H1 (cell line): ENCODE data around the gene RNF146. TPM values are rescaled to one million over a fixed set of nuclear protein-coding genes. Genes with fewer than 3 reads are reported as not detected.

ENCODE experiments used
- CTCF ChIA-PET: fragments of 300-600 bp; sonication (Branson Sonifier 250); formaldehyde crosslinking; loops from one replicate; lab custom pipeline; 2021; ENCODE audit not compliant: partially characterized antibody; lab: Charles Lee
- POLR2A ChIA-PET: fragments of 300-600 bp; sonication (Branson Sonifier 250); formaldehyde crosslinking; loops from one replicate; lab custom pipeline; 2021; ENCODE audit warnings: inconsistent platforms; ENCODE audit not compliant: partially characterized antibody; lab: Charles Lee
- DNase-seq, 2 experiments: peaks; one replicate each; pipeline versions ENCODE4 v3.0.0 to v3.0.0-alpha.2; 2010 to 2022; ENCODE audit warnings: low spot score in 2 of 2, low read depth in 1 of 2, mixed read lengths in 1 of 2
- FAIRE-seq: peaks from 2 replicates; lab custom pipeline; 2011; peaks lifted over from hg19 to GRCh38; lab: Jason Lieb, UNC
- H2AFZ ChIP-seq: 2 replicates; pipeline ENCODE4 v1.8.1; 2012; ENCODE audit warnings: low read length, inconsistent platforms
- H2AK5ac ChIP-seq: 2 replicates; pipeline ENCODE4 v1.6.1; 2013; ENCODE audit warnings: low read depth, low read length
- H2BK120ac ChIP-seq: replicated peaks from 2 replicates; pipeline ENCODE3; 2013; ENCODE audit warnings: low read depth, low read length, inconsistent platforms
- H2BK12ac ChIP-seq: 2 replicates; pipeline ENCODE4 v1.6.1; 2013; ENCODE audit warnings: low read depth, low read length
- H2BK15ac ChIP-seq: 2 replicates; pipeline ENCODE4 v1.6.1; 2013; ENCODE audit warnings: low read length
- H2BK20ac ChIP-seq: 2 replicates; pipeline ENCODE4 v1.6.1; 2013; ENCODE audit warnings: low read length
- H2BK5ac ChIP-seq: 2 replicates; pipeline ENCODE4 v1.6.1; 2013; ENCODE audit warnings: low read depth, low read length
- H3K14ac ChIP-seq: 2 replicates; pipeline ENCODE4 v1.6.1; 2013; ENCODE audit warnings: inconsistent platforms; ENCODE audit not compliant: insufficient read length
- H3K18ac ChIP-seq: 2 replicates; pipeline ENCODE4 v1.6.1; 2013; ENCODE audit warnings: low read length; ENCODE audit errors: extremely low read depth
- H3K23ac ChIP-seq: 2 replicates; pipeline ENCODE4 v1.6.1; 2013; ENCODE audit warnings: inconsistent platforms; ENCODE audit not compliant: insufficient read length
- H3K23me2 ChIP-seq: 2 replicates; pipeline ENCODE4 v1.6.1; 2013; ENCODE audit warnings: low read depth, low read length
- H3K27ac ChIP-seq: 2 replicates; pipeline ENCODE4 v1.6.1; 2011; ENCODE audit warnings: low read depth, low read length, inconsistent platforms
- H3K27me3 ChIP-seq, 4 experiments: replicated peaks in 1 of 4; 1 replicate in 1 of 4; 2 replicates in 3 of 4; pipeline versions ENCODE4 v1.6.1 to v1.8.1; 2011 to 2013; ENCODE audit warnings: low read length in 3 of 4, mild to moderate bottlenecking in 3 of 4, inconsistent platforms in 2 of 4, mixed read lengths in 2 of 4, moderate library complexity in 1 of 4; ENCODE audit not compliant: control insufficient read depth in 3 of 4, insufficient read depth in 3 of 4; ENCODE audit errors: extremely low read depth in 1 of 4
- H3K36me3 ChIP-seq, 4 experiments: 2 replicates each; pipeline versions ENCODE4 v1.6.1 to v1.8.1; 2011 to 2013; ENCODE audit warnings: mild to moderate bottlenecking in 4 of 4, low read length in 3 of 4, moderate library complexity in 2 of 4, control low read depth in 1 of 4, inconsistent platforms in 1 of 4; ENCODE audit not compliant: insufficient read depth in 4 of 4, control insufficient read depth in 2 of 4
- H3K4ac ChIP-seq: replicated peaks from 2 replicates; pipeline ENCODE3; 2013; ENCODE audit warnings: low read length, low read depth, mixed read lengths, inconsistent platforms; ENCODE audit not compliant: insufficient read length
- H3K4me1 ChIP-seq, 4 experiments: replicated peaks in 1 of 4; 1 replicate in 1 of 4; 2 replicates in 3 of 4; pipeline versions ENCODE4 v1.6.1 to v1.8.1; 2011 to 2013; ENCODE audit warnings: low read length in 3 of 4, inconsistent platforms in 2 of 4, mixed read lengths in 1 of 4; ENCODE audit not compliant: insufficient read depth in 4 of 4, control insufficient read depth in 3 of 4
- H3K4me2 ChIP-seq, 2 experiments: 2 replicates each; pipeline versions ENCODE4 v1.6.1 to v1.8.1; 2011 to 2013; ENCODE audit warnings: low read depth in 2 of 2, low read length in 2 of 2, control low read depth in 1 of 2, inconsistent platforms in 1 of 2, mild to moderate bottlenecking in 1 of 2; ENCODE audit not compliant: insufficient read depth in 1 of 2
- H3K4me3 ChIP-seq, 4 experiments: fragments of 200-600, 300-600 bp in 1 of 4; sonication (generic), shearing (Covaris generic), sonication (Bioruptor Twin) in 1 of 4; 2 replicates each; pipeline versions ENCODE4 v1.5.1 to v1.8.1; 2011 to 2016; ENCODE audit warnings: low read length in 4 of 4, low read depth in 3 of 4, control low read depth in 2 of 4, inconsistent platforms in 2 of 4, mild to moderate bottlenecking in 2 of 4, mixed read lengths in 1 of 4, moderate library complexity in 1 of 4; ENCODE audit not compliant: insufficient read depth in 2 of 4; ENCODE audit errors: extremely low read depth in 1 of 4
- H3K56ac ChIP-seq: replicated peaks from 2 replicates; pipeline ENCODE3; 2013; ENCODE audit warnings: low read depth, mild to moderate bottlenecking, mixed read lengths, low read length, inconsistent platforms; ENCODE audit not compliant: insufficient read length
- H3K79me1 ChIP-seq: 2 replicates; pipeline ENCODE4 v1.6.1; 2013; ENCODE audit warnings: low read depth, low read length, control low read depth
- H3K79me2 ChIP-seq, 2 experiments: 2 replicates each; pipeline versions ENCODE4 v1.6.1 to v1.8.1; 2012 to 2013; ENCODE audit warnings: low read length in 2 of 2, mild to moderate bottlenecking in 2 of 2, inconsistent platforms in 1 of 2; ENCODE audit not compliant: insufficient read depth in 2 of 2, control insufficient read depth in 1 of 2
- H3K9ac ChIP-seq, 4 experiments: replicated peaks in 1 of 4; 1 replicate in 1 of 4; 2 replicates in 3 of 4; pipeline versions ENCODE4 v1.6.1 to v1.8.1; 2011 to 2013; ENCODE audit warnings: low read depth in 3 of 4, low read length in 3 of 4, control low read depth in 2 of 4, mild to moderate bottlenecking in 2 of 4, moderate library complexity in 2 of 4, inconsistent platforms in 1 of 4; ENCODE audit errors: extremely low read depth in 1 of 4
- H3K9me3 ChIP-seq, 2 experiments: 2 replicates each; pipeline versions ENCODE4 v1.6.1 to v1.8.1; 2012 to 2013; ENCODE audit warnings: mild to moderate bottlenecking in 2 of 2, moderate library complexity in 2 of 2, control low read depth in 1 of 2, inconsistent platforms in 1 of 2, low read depth in 1 of 2, low read length in 1 of 2, mixed read lengths in 1 of 2; ENCODE audit not compliant: insufficient read depth in 2 of 2
- H4K20me1 ChIP-seq, 2 experiments: replicated peaks in 1 of 2; 2 replicates each; pipeline versions ENCODE3 to v1.8.1; 2011 to 2013; ENCODE audit warnings: inconsistent platforms in 2 of 2, low read length in 2 of 2, mild to moderate bottlenecking in 1 of 2; ENCODE audit not compliant: insufficient read depth in 2 of 2, control insufficient read depth in 1 of 2
- H4K5ac ChIP-seq: 2 replicates; pipeline ENCODE4 v1.6.1; 2013; ENCODE audit warnings: low read length, low read depth, mixed read lengths, inconsistent platforms; ENCODE audit not compliant: insufficient read length
- H4K8ac ChIP-seq: 2 replicates; pipeline ENCODE4 v1.8.0; 2013; ENCODE audit warnings: mild to moderate bottlenecking, moderate library complexity, low read length, inconsistent platforms; ENCODE audit not compliant: insufficient read depth; ENCODE audit errors: extremely low read depth
- H4K91ac ChIP-seq: replicated peaks from 2 replicates; pipeline ENCODE3; 2013; ENCODE audit warnings: low read length, mixed read lengths, inconsistent platforms; ENCODE audit not compliant: insufficient read length
- ATF3 ChIP-seq: IDR thresholded peaks from 2 replicates; pipeline ENCODE4 v1.6.1; 2011; ENCODE audit warnings: low read depth, mild to moderate bottlenecking, low read length; ENCODE audit not compliant: insufficient read depth
- CBX8 ChIP-seq: fragments of 300-800, 300-1000 bp; sonication (generic); IDR thresholded peaks from 2 replicates; pipeline ENCODE4 v1.7.1; 2016; ENCODE audit warnings: low read depth, low read length, borderline replicate concordance
- FOSL1 ChIP-seq: IDR thresholded peaks from 2 replicates; pipeline ENCODE4 v1.6.1; 2011; ENCODE audit warnings: mild to moderate bottlenecking, low read depth, low read length, moderate library complexity; ENCODE audit not compliant: insufficient read depth
- JUND ChIP-seq: IDR thresholded peaks from 2 replicates; pipeline ENCODE4 v1.6.1; 2011; ENCODE audit warnings: mild to moderate bottlenecking, improper control_type of control experiment, low read length
- KDM1A ChIP-seq: fragments of 200-600, 300-600 bp; sonication (generic); IDR thresholded peaks from 2 replicates; pipeline ENCODE4 v1.7.1; 2016; ENCODE audit warnings: mild to moderate bottlenecking, low read length, borderline replicate concordance
- MAFK ChIP-seq: IDR thresholded peaks from 2 replicates; pipeline ENCODE4 v1.6.1; 2012; ENCODE audit warnings: low read depth, mild to moderate bottlenecking, improper control_type of control experiment, low read length
- NRF1 ChIP-seq: IDR thresholded peaks from 2 replicates; pipeline ENCODE4 v1.6.1; 2011; ENCODE audit warnings: mild to moderate bottlenecking, low read depth, low read length, improper control_type of control experiment
- RBBP5 ChIP-seq: IDR thresholded peaks from 2 replicates; pipeline ENCODE4 v1.7.1; 2012; ENCODE audit warnings: low read depth, mild to moderate bottlenecking, inconsistent platforms, low read length, moderate library complexity, borderline replicate concordance
- TCF12 ChIP-seq: IDR thresholded peaks from 2 replicates; pipeline ENCODE4 v1.6.1; 2011; ENCODE audit warnings: low read depth, mild to moderate bottlenecking, low read length
- polyA plus RNA-seq, 7 experiments: library from polyadenylated mRNA; depleted of rRNA in 3 of 7; stranded (reverse) in 5 of 7; unstranded in 2 of 7; fragments of >200 nt in 5 of 7; fragments of 200-250 nt in 2 of 7; gene quantifications; 1 replicate in 5 of 7; 2 replicates in 1 of 7; 4 replicates in 1 of 7; pipeline versions ENCODE4 v1.2.1 to v1.2.3, GENCODE V29; 2011 to 2013; ENCODE audit warnings: missing spikeins in 2 of 7, mixed read lengths in 2 of 7
- total RNA-seq: library from RNA; stranded (reverse); fragmentation: NEBNext Ultra II Directional; extraction: Animal tissue kit (Norgen Biotek cat#: 25700); gene quantifications from 2 replicates; pipeline ENCODE4 v1.2.1, GENCODE V29; 2021

RNF146 gene
- total and polyA plus RNA-seq, 2 of the 8 experiments (the other 6 are each of a cell fraction or from before 2014, with no cell fraction given) = 16.1 to 30.8 TPM

- no peak for TF ChIP-seq FOSL1
- no peak for TF ChIP-seq RBBP5
- no peak for TF ChIP-seq KDM1A
- no peak for TF ChIP-seq CBX8
- TF ChIP-seq MAFK = no peak
- no peak for TF ChIP-seq JUND
- no peak for TF ChIP-seq ATF3
- no peak for TF ChIP-seq TCF12
- TF ChIP-seq NRF1 = no peak
- Histone ChIP-seq H3K36me3 (peaks cover 3 to 28% (median 5%) of the 10 kb centered on the region in 4 experiments; a peak in 5 of 8 replicates), H3K79me1 (no peaks in the 10 kb centered on the region; the same call in 1 of the 2 replicates), H2AK5ac (no peak overlapping the region), H3K27ac (no peak overlapping the region), H2BK5ac (no peak overlapping the region), H3K56ac (no peak overlapping the region), H4K5ac (no peak overlapping the region), H3K23me2 (no peaks in the 10 kb centered on the region), H2BK15ac (no peak overlapping the region), H4K8ac (no peak overlapping the region), H3K79me2 (peaks cover 0 to 5% of the 10 kb centered on the region in 2 experiments; a peak in 2 of 4 replicates), H2BK120ac (no peak overlapping the region), H2BK12ac (no peak overlapping the region), H3K9ac (no peak overlapping the region), H3K4me3 (no peak overlapping the region), H4K20me1 (peaks cover 0 to 1% of the 10 kb centered on the region in 2 experiments), H3K4me2 (no peak overlapping the region), H3K23ac (no peak overlapping the region), H2BK20ac (no peak overlapping the region), H2AFZ (no peak overlapping the region), H3K18ac (no peak overlapping the region), H3K14ac (no peak overlapping the region), H3K9me3 (no peaks in the 10 kb centered on the region), H3K4ac (no peak overlapping the region), H3K27me3 (no peaks in the 10 kb centered on the region), H4K91ac (no peak overlapping the region), H3K4me1 (peaks cover 0 to 4% (median 0%) of the 10 kb centered on the region in 4 experiments; a peak in 1 of 7 replicates)
- ChIA-PET CTCF (interaction anchor here (0.7 kb wide), 1 partner anchor 7 kb away, joined by 4 read pairs; no protein-coding TSS in a partner anchor), POLR2A (no interaction called here)
- FAIRE-seq = no peak
- DNase-seq = no peak
Observed at GRCh38 chr6:127328043-127328609, 61.5 kb downstream of the RNF146 start.
